Fibroblast of mammary gland (primary cell): Measurements from ENCODE around the gene RBFOX1.

Experiments used
- DNase-seq: peaks from one replicate; pipeline ENCODE4 v3.0.0-alpha.2; 2010; ENCODE audit warnings: low read depth
- H3K4me3 ChIP-seq: 2 replicates; pipeline ENCODE4 v1.5.1; 2011; ENCODE audit warnings: low read depth, mild to moderate bottlenecking, low read length, moderate library complexity; ENCODE audit not compliant: control insufficient read depth
- CTCF ChIP-seq: conservative IDR thresholded peaks from 2 replicates; pipeline ENCODE4 v1.5.1; 2011; ENCODE audit warnings: low read depth, low read length, inconsistent platforms; ENCODE audit not compliant: control insufficient read depth, insufficient read depth

The RBFOX1 gene

GRCh38 chr16:7748522-7748921, 415.9 kb downstream of the RBFOX1 start:
- no peak overlapping the region for H3K4me3 ChIP-seq
- TF ChIP-seq CTCF = no peak
- DNase-seq = no peak

DNA sequence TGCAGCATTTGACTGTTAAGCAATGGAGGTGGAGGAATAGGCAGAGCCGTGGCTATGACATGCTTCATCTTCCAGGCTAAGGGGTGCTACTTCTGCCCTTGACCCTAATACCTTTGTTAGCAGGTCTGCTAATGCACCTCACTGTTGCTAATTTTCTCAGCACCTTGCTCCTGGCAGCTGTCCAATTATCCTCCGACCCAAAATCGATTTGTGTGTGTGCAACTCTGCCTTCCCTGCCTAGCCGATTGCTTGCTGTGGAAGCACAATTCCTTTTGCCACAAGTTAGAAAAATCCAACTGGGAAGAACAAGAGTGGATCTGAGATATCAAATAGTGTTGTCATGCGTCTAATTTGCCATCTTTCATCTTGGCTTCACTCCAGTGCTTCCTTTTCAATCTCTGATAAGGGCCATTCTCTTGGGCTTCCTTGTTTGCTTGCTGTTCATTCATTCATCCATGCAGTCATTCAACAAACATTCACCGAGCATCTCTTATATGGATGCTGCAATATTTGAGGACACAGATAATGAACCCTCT, 422.8 kb downstream of the RBFOX1 start:
- no peak overlapping the region for H3K4me3 ChIP-seq
- no peak for TF ChIP-seq CTCF
- no peak for DNase-seq
